ENCODE data around the gene NMNAT2.

DNA sequence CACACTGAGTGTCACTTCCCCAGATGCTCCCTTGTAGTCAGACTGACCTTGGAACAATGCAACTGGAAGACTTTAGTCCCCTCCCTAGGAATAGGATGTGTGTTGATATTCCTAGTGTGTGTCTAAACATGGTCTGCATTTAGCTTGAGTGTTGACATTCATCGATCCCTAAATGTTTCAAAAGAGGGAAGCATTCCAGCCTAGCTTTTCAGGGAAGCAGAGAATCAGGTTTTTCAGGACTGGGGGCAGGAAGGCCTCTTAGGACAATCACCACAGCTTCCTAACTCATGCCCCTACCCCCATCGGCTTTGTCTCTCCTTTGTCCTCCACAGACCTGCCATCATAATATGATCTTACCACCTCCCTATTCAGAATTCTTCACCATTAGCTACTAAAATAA lies 43.4 kb downstream of the NMNAT2 start:
- TF ChIP-seq ZNF274 (IDR thresholded peaks at IDR 0.05; ENCODE audit: low read depth, low read length) (no peak), YY1 (IDR thresholded peaks at IDR 0.05; ENCODE audit: insufficient read depth, insufficient read length) (no peak), SUZ12 (IDR thresholded peaks at IDR 0.05; ENCODE audit: extremely low read depth, insufficient read depth, insufficient read length) (no peak)

Data from NT2/D1 (cell line).